Measurements from ENCODE around the gene THRB.

DNA sequence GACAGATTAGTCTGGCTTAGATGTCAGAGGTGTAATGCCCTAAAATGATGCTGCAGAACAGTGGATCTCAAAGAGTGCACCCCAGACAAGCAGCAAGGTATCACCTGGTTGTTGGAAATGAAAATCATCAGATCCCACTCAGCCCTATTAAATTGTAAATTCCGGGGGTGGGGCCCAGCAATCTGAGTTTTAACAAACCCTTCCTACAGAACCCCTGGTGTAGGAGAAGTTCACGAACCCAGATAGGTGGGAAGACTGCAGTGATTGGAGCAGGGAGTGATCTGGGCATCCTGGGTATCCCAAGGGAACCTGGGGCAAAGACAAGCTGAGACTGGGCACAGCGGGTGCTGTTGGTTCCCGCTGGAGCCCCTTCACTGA lies 24.3 kb upstream of the THRB start:
- no peak for TF ChIP-seq EZH2 (IDR thresholded peaks at IDR 0.05)
- no peak for TF ChIP-seq FOXP2 (optimal IDR thresholded peaks at IDR 0.05; ENCODE audit: control extremely low read depth, extremely low read length, insufficient read depth)
